GM12872 (cell line): Measurements from ENCODE around the gene GSAP.

Source experiments
- CTCF ChIP-seq: IDR thresholded peaks from 3 replicates; pipeline ENCODE4 v1.5.1; 2011; ENCODE audit warnings: low read depth, mild to moderate bottlenecking, low read length, moderate library complexity; ENCODE audit not compliant: insufficient read depth

Gene GSAP

GRCh38 chr7:77425101-77426051 is 9.2 kb upstream of the GSAP start:
- no peak for TF ChIP-seq CTCF

GRCh38 chr7:77422500-77422899 is 6.4 kb upstream of the GSAP start:
- TF ChIP-seq CTCF = no peak

GRCh38 chr7:77420986-77421672 is 5.0 kb upstream of the GSAP start:
- TF ChIP-seq CTCF = no peak

- TF ChIP-seq CTCF = no peak
These were observed 4.3 kb upstream of the GSAP start for GRCh38 chr7:77420438-77420837.

GRCh38 chr7:77419102-77419501 is 3.0 kb upstream of the GSAP start:
- no peak for TF ChIP-seq CTCF

GRCh38 chr7:77417801-77418200 is 1.7 kb upstream of the GSAP start:
- TF ChIP-seq CTCF = no peak

GRCh38 chr7:77416621-77417371 is 647 bp upstream of the GSAP start:
- TF ChIP-seq CTCF = no peak
